Superior temporal gyrus (tissue), 1 donor: Measurements from ENCODE around the gene CSF2RB.

Source experiments
- DNase-seq: peaks from one replicate; pipeline ENCODE4 v3.0.0-alpha.2; 2016; ENCODE audit errors: extremely low spot score

The CSF2RB gene

GRCh38 chr22:36936362-36937116 lies 23.1 kb downstream of the CSF2RB start:
- no peak for DNase-seq

GRCh38 chr22:36937319-36938027 lies 24.0 kb downstream of the CSF2RB start:
- no peak for DNase-seq

GRCh38 chr22:36938028-36938425 lies 24.6 kb downstream of the CSF2RB start:
- no peak for DNase-seq

GRCh38 chr22:36938886-36939285 lies 25.5 kb downstream of the CSF2RB start:
- no peak for DNase-seq

- DNase-seq, result no peak
Measured at GRCh38 chr22:36940676-36941075, 27.2 kb downstream of the CSF2RB start.

- no peak for DNase-seq
Measured at GRCh38 chr22:36942556-36942955, 29.1 kb downstream of the CSF2RB start.

GRCh38 chr22:36946421-36947158 lies 33.2 kb downstream of the CSF2RB start:
- DNase-seq, result no peak

- DNase-seq, result no peak
Measured at GRCh38 chr22:36948273-36949225, 35.1 kb downstream of the CSF2RB start.

GRCh38 chr22:36950797-36951590 lies 37.6 kb downstream of the CSF2RB start:
- no peak for DNase-seq

GRCh38 chr22:36951746-36952145 lies 38.3 kb downstream of the CSF2RB start:
- DNase-seq, result no peak

GRCh38 chr22:36953239-36954080 lies 40.0 kb downstream of the CSF2RB start:
- no peak for DNase-seq

- no peak for DNase-seq
Measured at GRCh38 chr22:36954251-36955014, 41.0 kb downstream of the CSF2RB start.

GRCh38 chr22:36955691-36956090 lies 42.3 kb downstream of the CSF2RB start:
- DNase-seq, result no peak

GRCh38 chr22:36958366-36958765 lies 44.9 kb downstream of the CSF2RB start:
- DNase-seq, result no peak

GRCh38 chr22:36961626-36962025 lies 48.2 kb downstream of the CSF2RB start:
- no peak for DNase-seq

GRCh38 chr22:36963302-36963701 lies 49.9 kb downstream of the CSF2RB start:
- DNase-seq, result no peak

GRCh38 chr22:36964106-36964505 lies 50.7 kb downstream of the CSF2RB start:
- DNase-seq, result no peak

GRCh38 chr22:36965696-36966095 lies 52.3 kb downstream of the CSF2RB start:
- DNase-seq, result no peak
